VCaP (cell line): ENCODE measurements around the gene TSPAN17.
"Not testable (repeated sequence)": the region's sequence is repeated elsewhere in the genome, so short reads cannot be mapped to it uniquely, and the experiment has no call there.

ENCODE experiments used
- H3K27ac ChIP-seq: fragments of 450-650 bp; 2 replicates; pipeline ENCODE4 v1.5.1; 2017
- TF ChIP-seq, protein P1 (sequence below): fragments of 450-650 bp; conservative IDR thresholded peaks from 2 replicates; pipeline ENCODE4 v1.5.1; 2017; ENCODE audit warnings: mild to moderate bottlenecking, moderate library complexity

The TSPAN17 gene

GRCh38 chr5:176695073-176695472 is 47.8 kb downstream of the TSPAN17 start:
- H3K27ac ChIP-seq: no peak overlapping the region
- TF ChIP-seq, protein P1, sequence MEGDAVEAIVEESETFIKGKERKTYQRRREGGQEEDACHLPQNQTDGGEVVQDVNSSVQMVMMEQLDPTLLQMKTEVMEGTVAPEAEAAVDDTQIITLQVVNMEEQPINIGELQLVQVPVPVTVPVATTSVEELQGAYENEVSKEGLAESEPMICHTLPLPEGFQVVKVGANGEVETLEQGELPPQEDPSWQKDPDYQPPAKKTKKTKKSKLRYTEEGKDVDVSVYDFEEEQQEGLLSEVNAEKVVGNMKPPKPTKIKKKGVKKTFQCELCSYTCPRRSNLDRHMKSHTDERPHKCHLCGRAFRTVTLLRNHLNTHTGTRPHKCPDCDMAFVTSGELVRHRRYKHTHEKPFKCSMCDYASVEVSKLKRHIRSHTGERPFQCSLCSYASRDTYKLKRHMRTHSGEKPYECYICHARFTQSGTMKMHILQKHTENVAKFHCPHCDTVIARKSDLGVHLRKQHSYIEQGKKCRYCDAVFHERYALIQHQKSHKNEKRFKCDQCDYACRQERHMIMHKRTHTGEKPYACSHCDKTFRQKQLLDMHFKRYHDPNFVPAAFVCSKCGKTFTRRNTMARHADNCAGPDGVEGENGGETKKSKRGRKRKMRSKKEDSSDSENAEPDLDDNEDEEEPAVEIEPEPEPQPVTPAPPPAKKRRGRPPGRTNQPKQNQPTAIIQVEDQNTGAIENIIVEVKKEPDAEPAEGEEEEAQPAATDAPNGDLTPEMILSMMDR: no peak

GRCh38 chr5:176697267-176697933 is 50.1 kb downstream of the TSPAN17 start:
- TF ChIP-seq, protein P1: no peak; the same call in 1 of the 2 replicates
- H3K27ac ChIP-seq: no peak overlapping the region

DNA sequence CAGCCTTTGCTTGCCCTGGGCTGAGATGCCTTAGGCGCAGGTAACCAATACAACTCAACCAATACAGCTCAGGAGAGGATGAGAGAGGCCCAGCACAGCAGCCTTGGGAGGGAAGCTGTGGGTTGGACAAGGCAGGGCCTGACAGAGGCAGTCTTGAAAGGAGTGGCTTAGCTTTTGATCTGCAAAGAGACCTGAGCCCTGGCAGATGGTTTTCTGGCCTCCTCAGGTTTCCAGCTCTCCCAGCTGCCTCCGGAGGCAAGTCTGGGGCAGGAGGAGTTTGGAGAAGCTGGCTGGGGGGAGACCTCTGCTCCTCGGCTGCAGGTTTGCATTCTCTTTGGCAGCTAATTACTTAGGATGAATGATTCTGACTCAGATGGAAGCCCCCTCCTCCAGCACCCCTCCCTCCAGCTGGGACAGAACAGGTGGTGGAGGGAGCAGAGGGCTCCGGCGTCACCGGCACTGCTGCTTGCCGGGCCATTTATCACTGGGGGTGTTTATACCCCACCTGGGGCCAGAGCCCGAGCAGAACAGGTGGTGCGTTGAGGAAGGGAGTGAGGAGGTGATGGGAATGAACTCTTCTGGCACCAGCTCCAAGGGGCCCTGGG is 50.8 kb downstream of the TSPAN17 start:
- no peak overlapping the region for H3K27ac ChIP-seq
- TF ChIP-seq, protein P1: no peak

DNA sequence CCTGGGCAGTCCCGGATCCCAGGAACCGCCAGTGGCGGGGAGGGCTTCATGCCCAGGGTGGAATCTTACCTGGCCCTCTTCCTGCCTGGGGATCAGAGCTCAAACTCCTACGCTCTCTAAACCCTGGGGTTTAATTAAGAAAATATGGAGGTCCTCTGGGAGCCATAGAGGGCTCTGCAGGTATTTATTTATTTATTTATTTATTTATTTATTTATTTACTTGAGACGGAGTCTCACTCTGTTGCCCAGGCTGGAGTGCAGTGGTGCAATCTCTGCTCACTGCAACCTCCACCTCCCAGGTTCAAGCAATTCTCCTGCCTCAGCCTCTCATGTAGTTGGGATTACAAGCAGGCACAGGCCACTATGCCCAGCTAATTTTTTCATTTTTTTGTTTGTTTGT is 52.2 kb downstream of the TSPAN17 start:
- H3K27ac ChIP-seq: not testable (repeated sequence)

DNA sequence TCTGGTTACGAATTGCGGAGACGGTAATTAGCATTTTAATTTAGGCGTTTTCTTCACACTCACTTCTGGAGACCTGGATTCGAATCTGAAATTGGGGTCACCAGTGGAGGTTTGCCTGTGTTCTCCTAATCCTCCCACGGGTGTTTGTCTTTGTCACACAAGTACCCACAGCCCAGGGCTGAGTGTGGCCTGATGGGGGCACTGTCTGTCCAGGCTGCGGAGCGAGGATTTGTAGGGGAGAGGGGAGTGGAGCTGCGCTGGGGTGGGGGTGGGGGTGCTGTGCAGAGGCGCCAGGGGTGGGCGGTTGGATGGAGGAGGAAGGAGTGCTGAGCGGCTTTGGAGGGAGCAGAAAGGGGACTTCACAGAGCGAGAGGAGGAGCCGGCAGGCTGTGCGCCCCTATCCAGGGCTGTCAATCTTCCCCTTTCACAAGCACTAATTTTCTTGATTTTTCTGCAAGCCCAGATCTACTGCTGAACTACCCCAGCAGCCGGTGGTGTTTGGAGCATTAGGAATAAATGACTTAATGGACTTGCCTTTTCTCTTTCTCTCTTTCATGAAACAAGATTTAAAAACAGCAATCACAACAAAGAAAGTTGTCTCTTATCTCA is 53.1 kb downstream of the TSPAN17 start:
- TF ChIP-seq, protein P1: peak; percentile 93
- H3K27ac ChIP-seq: no peak overlapping the region

DNA sequence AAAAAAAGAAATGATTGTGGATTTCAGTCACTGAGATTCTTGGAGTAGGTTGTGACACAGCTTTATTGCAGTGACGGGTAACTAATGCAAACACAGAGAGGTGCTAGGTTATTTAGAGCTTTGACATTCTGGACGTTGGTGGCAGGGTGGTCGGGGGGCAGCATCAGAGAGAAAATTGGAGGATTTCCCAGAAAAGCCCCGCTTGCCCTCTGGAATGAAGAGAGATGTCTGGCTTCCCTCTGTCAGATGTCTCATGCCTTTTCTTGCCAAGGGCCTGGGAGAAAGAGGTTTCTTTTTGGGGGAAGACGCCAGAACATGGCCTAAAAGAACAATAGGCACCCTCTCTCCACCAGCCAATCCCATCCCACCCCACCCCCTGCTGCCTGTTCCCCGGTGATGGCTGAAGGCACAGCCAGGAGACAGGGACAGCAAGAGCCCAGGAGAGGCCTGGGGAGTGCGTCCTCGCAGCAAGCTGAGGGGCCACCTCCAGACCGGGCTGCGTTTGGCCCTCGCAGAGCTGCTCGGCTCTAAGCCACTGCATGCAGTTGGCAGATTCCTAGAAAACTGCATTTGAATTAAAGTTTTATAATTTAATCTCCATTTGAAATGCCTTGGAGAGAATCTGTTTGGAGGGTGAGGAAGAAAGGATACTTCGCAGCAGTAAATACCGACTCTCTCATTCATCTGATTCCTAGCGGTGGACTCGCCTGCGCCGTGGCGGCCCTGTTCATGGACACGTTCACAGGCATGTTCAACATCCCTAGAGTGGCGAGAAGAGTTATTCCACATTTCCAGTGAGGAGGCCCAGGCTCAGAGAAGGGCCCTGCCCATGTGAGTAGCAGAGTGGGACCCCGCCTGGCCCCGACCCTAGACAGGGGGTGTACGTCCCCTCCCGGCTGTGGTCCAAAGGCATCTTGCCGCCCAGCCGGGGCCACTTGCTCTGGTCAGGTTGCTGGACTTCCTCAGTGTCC is 55.7 kb downstream of the TSPAN17 start:
- TF ChIP-seq, protein P1: no peak

GRCh38 chr5:176703857-176704256 is 56.6 kb downstream of the TSPAN17 start:
- TF ChIP-seq, protein P1: no peak

More for the DNA sequence above, 55.7 kb downstream of the TSPAN17 start:
- no peak overlapping the region for H3K27ac ChIP-seq

More at GRCh38 chr5:176703857-176704256, 56.6 kb downstream of the TSPAN17 start:
- no peak overlapping the region for H3K27ac ChIP-seq
